ENCODE measurements around the gene ABCA7. TPM values are rescaled to one million over a fixed set of nuclear protein-coding genes. Genes with fewer than 3 reads are reported as not detected.

ABCA7 gene
- total RNA-seq, 2 experiments from 2014 or later = 114 to 118 TPM

DNA sequence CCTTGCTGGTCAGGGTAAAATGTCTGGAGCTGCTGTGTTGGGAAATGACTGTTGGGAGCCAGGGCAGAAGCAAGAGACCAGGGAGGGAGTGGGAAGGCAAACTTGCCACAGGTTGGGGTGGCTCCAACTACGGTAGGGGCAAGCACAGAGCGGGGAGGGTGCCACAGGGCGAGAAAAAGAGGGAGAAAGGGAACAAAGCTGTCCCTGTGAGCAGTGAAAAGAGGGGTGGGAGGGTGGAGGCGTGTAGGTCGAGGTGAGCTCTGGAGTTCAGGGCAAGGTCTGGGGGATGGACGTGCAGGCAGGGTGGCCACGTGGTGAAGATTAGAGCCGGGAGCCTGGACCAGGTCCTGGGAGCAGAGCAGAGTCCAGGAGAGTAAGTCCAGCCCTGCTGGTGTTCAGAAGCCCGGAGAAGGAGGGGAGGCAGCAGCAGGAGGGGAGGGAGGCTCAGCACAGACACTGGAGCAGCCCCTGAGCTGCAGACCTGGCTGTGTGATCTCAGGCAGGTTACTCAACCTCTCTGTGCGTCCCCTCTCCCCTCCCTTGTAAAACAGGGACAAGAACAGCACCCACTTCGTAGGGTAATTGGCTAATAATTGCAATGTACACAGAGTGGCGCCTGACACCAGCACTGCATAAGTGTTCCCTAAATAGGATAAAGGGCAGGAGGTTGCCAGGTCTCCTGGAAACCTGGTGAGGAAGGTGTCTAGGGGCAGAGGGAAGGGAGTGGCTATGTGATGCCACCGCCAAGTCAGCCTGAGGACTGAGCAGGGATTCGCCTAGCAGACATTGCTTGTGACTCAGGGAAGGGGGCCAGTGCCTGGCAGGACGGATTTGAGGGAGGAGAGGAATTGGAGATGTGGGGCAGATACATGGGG is 58.5 kb downstream of the ABCA7 start:
- Mint-ChIP-seq H3K4me3 (peak overlapping the region; percentile 23), H3K27me3 (no peaks in the 10 kb centered on the region), H3K4me1 (ENCODE audit: low read depth) (peaks cover 58% of the 10 kb centered on the region), H3K9me3 (no peaks in the 10 kb centered on the region), H3K36me3 (ENCODE audit: low read depth) (peaks cover 16% of the 10 kb centered on the region), H3K27ac (peak overlapping the region; percentile 56)
- no peak for TF ChIP-seq CTCF (IDR thresholded peaks at IDR 0.05)
- ChIA-PET CTCF (interaction anchor here (2.5 kb wide), 1 partner anchor 15 kb away, joined by 5 read pairs; no protein-coding TSS in a partner anchor), POLR2A (interaction anchor here (1.0 to 1.1 kb wide), 4 partner anchors 10 to 171 kb away, joined by 3 to 6 read pairs (median 4); partner anchors contain the start of gene CIRBP)
- ATAC-seq (ENCODE audit: poor library complexity) = no peak
- H3K36me3 ChIP-seq (ENCODE audit: insufficient read depth, low read length) = peaks cover 2% of the 10 kb centered on the region
- no peak overlapping the region for H3K4me3 ChIP-seq (ENCODE audit: low read length)
- intact Hi-C loops (cut with DNase I, micrococcal nuclease) = loop anchor here in 1 of 2 experiments (5.0 kb wide), 1 partner anchor 76 kb away; the partner anchor contains the start of genes RNU6-2 and TMEM259
- DNase-seq = no peak
- no peaks in the 10 kb centered on the region for H3K27me3 ChIP-seq (ENCODE audit: control insufficient read depth in 1 of 2, insufficient read depth in 2 of 2, low read length in 2 of 2)
- no peak overlapping the region for H3K27ac ChIP-seq (ENCODE audit: low read depth in 1 of 2, low read length in 2 of 2)
- H3K4me1 ChIP-seq (ENCODE audit: insufficient read depth, low read length) = peaks cover 78% of the 10 kb centered on the region
- no peaks in the 10 kb centered on the region for H3K9me3 ChIP-seq (ENCODE audit: control insufficient read depth in 1 of 2, insufficient read depth in 1 of 2, low read length in 2 of 2)

DNA sequence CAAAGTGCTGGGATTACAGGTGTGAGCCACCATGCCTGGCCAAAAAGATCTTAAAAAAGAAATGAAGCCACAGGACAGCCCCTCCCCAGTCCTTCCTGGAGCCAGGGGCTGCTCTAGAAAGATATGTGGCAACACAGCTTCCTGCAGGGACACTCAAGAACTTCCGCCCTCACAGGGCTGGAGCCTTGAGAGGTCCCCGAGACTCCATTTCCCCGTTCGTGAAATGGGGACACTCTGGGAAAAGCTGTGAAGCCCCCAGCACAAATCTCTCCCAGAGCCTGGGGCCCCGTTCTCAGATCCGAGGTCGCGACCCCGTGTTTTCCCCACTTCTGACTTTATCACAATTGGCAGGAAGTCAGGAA is 61.4 kb downstream of the ABCA7 start:
- POLR2A ChIA-PET = interaction anchor here (1.2 to 7.4 kb wide), 6 partner anchors 15 to 168 kb away, joined by 3 to 74 read pairs (median 7); partner anchors contain the start of genes ARHGAP45 and CIRBP
- H3K36me3 ChIP-seq (ENCODE audit: insufficient read depth, low read length) = peaks cover 7% of the 10 kb centered on the region
- TF ChIP-seq CTCF (IDR thresholded peaks at IDR 0.05) = no peak
- H3K4me1 ChIP-seq (ENCODE audit: insufficient read depth, low read length) = peaks cover 70% of the 10 kb centered on the region
- peak overlapping the region; percentile 62 for H3K4me3 Mint-ChIP-seq
- peak overlapping the region; percentile 95 for H3K27ac Mint-ChIP-seq
- peaks cover 5% of the 10 kb centered on the region for H3K36me3 Mint-ChIP-seq (ENCODE audit: low read depth)
- CTCF ChIA-PET = interaction anchor here (1.0 to 2.4 kb wide), 4 partner anchors 12 to 143 kb away, joined by 3 to 8 read pairs (median 6); no protein-coding TSS in a partner anchor
- H3K9me3 Mint-ChIP-seq = no peaks in the 10 kb centered on the region
- H3K4me3 ChIP-seq (ENCODE audit: low read length) = peak overlapping the region; percentile 30
- H3K27me3 ChIP-seq (ENCODE audit: control insufficient read depth in 1 of 2, insufficient read depth in 2 of 2, low read length in 2 of 2) = no peaks in the 10 kb centered on the region
- peak overlapping the region; percentile 51 to 73 for H3K27ac ChIP-seq (ENCODE audit: low read depth in 1 of 2, low read length in 2 of 2)
- no peaks in the 10 kb centered on the region for H3K27me3 Mint-ChIP-seq
- H3K9me3 ChIP-seq (ENCODE audit: control insufficient read depth in 1 of 2, insufficient read depth in 1 of 2, low read length in 2 of 2) = no peaks in the 10 kb centered on the region
- DNase-seq (peak in 3 of 14 experiments; percentile 6 to 57 (median 56)), ATAC-seq (ENCODE audit: poor library complexity) (no peak)
- intact Hi-C loops (cut with DNase I, micrococcal nuclease) = loop anchor here (5.0 to 10.0 kb wide), 2 partner anchors 34 to 307 kb away; partner anchors contain the start of genes ARHGAP45 (in 2 of the 2) and PTBP1 (in 1 of the 2)
- peaks cover 43% of the 10 kb centered on the region for H3K4me1 Mint-ChIP-seq (ENCODE audit: low read depth)

DNA sequence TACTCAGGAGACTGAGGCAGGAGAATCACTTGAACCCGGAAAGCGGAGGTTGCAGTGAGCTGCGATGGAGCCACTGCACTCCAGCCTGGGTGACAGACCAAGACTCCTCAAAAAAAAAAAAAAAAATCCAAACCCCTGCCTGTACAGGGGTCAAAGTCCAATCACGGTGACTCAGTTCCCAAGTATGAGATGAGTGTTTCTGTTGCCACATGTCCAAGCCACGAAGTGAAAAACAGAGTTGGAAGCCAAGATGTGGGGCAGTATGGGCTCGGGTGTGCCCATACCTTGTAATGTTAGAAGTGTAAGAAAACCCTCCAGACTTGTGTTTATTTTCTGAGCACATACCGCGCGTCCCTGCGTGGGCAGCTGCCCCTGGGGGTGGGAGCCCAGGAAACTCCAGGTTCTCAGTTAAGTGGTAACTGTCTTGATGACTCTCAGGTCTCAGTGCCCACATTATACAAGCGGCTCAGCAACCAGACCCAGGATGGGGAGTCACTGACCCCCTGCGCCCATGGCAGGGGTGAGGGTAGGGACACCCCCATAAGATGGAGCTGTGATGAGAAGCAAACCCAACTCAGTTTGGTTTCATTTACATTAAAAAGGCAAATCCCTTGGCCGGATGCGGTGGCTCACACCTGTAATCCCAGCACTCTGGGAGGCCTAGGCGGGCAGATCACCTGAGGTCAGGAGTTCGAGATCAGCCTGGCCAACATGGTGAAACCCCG is 62.7 kb downstream of the ABCA7 start:
- TF ChIP-seq CTCF (IDR thresholded peaks at IDR 0.05) = no peak
- intact Hi-C loops (cut with DNase I, micrococcal nuclease) = loop anchor here (1.0 to 10.0 kb wide), 3 partner anchors 7 to 308 kb away; partner anchors contain the start of genes ARHGAP45 (in 2 of the 2), POLR2E (in 1 of the 2) and PTBP1 (in 1 of the 2)
- Histone ChIP-seq H3K9me3 (ENCODE audit: control insufficient read depth in 1 of 2, insufficient read depth in 1 of 2, low read length in 2 of 2) (no peaks in the 10 kb centered on the region), H3K36me3 (ENCODE audit: insufficient read depth, low read length) (peaks cover 18% of the 10 kb centered on the region), H3K27me3 (ENCODE audit: control insufficient read depth in 1 of 2, insufficient read depth in 2 of 2, low read length in 2 of 2) (no peaks in the 10 kb centered on the region), H3K27ac (ENCODE audit: low read depth in 1 of 2, low read length in 2 of 2) (peak overlapping the region; percentile 7 to 16), H3K4me3 (ENCODE audit: low read length) (no peak overlapping the region), H3K4me1 (ENCODE audit: insufficient read depth, low read length) (peaks cover 73% of the 10 kb centered on the region)
- H3K27ac Mint-ChIP-seq = peak overlapping the region; percentile 95
- no peak for ATAC-seq (ENCODE audit: poor library complexity)
- H3K27me3 Mint-ChIP-seq = no peaks in the 10 kb centered on the region
- H3K9me3 Mint-ChIP-seq = no peaks in the 10 kb centered on the region
- H3K36me3 Mint-ChIP-seq (ENCODE audit: low read depth) = peaks cover 15% of the 10 kb centered on the region
- H3K4me3 Mint-ChIP-seq = peak overlapping the region; percentile 89
- peaks cover 40% of the 10 kb centered on the region for H3K4me1 Mint-ChIP-seq (ENCODE audit: low read depth)
- peak in 2 of 14 experiments; percentile 59 to 70 for DNase-seq
- ChIA-PET CTCF (interaction anchor here (1.0 to 2.4 kb wide), 4 partner anchors 11 to 38 kb away, joined by 3 to 10 read pairs (median 6); no protein-coding TSS in a partner anchor), POLR2A (interaction anchor here (0.7 to 7.4 kb wide), 13 partner anchors 16 to 306 kb away, joined by 3 to 74 read pairs (median 5); partner anchors contain the start of genes ARHGAP45 and PTBP1)

Measured in CD4-positive, alpha-beta T cell (primary cell).